DOHH2 (cell line): ENCODE results near the gene ZNF609.

Experiments
- H3F3A ChIP-seq: fragments of 200-600 bp; sonication (generic), shearing (Covaris generic); 2 replicates; pipeline ENCODE4 v1.6.0; 2016; ENCODE audit warnings: antibody characterized with exemption, mild to moderate bottlenecking; ENCODE audit not compliant: control insufficient read depth, insufficient read depth
- H3K27ac ChIP-seq: fragments of 200-600 bp; sonication (generic); 2 replicates; pipeline ENCODE4 v1.5.1; 2014; ENCODE audit warnings: low read depth, mild to moderate bottlenecking, low read length, moderate library complexity
- H3K27me3 ChIP-seq: fragments of 200-600 bp; sonication (generic); 2 replicates; pipeline ENCODE4 v1.6.1; 2014; ENCODE audit warnings: mild to moderate bottlenecking, low read length, mixed read lengths; ENCODE audit not compliant: control insufficient read depth
- H3K36me3 ChIP-seq: fragments of 200-600 bp; sonication (generic); 2 replicates; pipeline ENCODE4 v1.6.1; 2014; ENCODE audit warnings: mild to moderate bottlenecking, low read length, moderate library complexity, mixed read lengths; ENCODE audit not compliant: control insufficient read depth
- H3K4me1 ChIP-seq: fragments of 200-600 bp; sonication (generic); 2 replicates; pipeline ENCODE4 v1.6.1; 2014; ENCODE audit warnings: mild to moderate bottlenecking, low read length, mixed read lengths; ENCODE audit not compliant: control insufficient read depth
- H3K4me2 ChIP-seq: fragments of 200-600 bp; sonication (generic); 2 replicates; pipeline ENCODE4 v1.6.0; 2014; ENCODE audit warnings: mild to moderate bottlenecking, low read length, moderate library complexity
- H3K4me3 ChIP-seq: fragments of 200-600 bp; sonication (generic); 2 replicates; pipeline ENCODE4 v1.5.1; 2014; ENCODE audit warnings: mild to moderate bottlenecking, low read length, mixed read lengths
- H3K79me2 ChIP-seq: fragments of 200-600 bp; sonication (generic); 2 replicates; pipeline ENCODE4 v1.6.1; 2014; ENCODE audit warnings: mild to moderate bottlenecking, low read length, mixed read lengths; ENCODE audit not compliant: control insufficient read depth
- H3K9me2 ChIP-seq: fragments of 200-600 bp; sonication (generic); replicated peaks from 2 replicates; pipeline ENCODE4 v1.6.1; 2014; ENCODE audit warnings: mild to moderate bottlenecking, low read length, mixed read lengths; ENCODE audit not compliant: control insufficient read depth
- H3K9me3 ChIP-seq: fragments of 200-600 bp; sonication (generic); 2 replicates; pipeline ENCODE4 v1.6.1; 2014; ENCODE audit warnings: antibody characterized with exemption, low read length, mixed read lengths; ENCODE audit not compliant: control insufficient read depth, insufficient read depth
- H4K20me1 ChIP-seq: fragments of 200-600 bp; sonication (generic); 2 replicates; pipeline ENCODE4 v1.6.0; 2014; ENCODE audit warnings: low read depth, mild to moderate bottlenecking, antibody characterized with exemption, low read length, moderate library complexity; ENCODE audit not compliant: control insufficient read depth, insufficient read depth
- EZH2phosphoT487 ChIP-seq: fragments of 200-600 bp; sonication (generic); IDR thresholded peaks from 2 replicates; pipeline ENCODE4 v1.6.1; 2017; ENCODE audit warnings: borderline replicate concordance, mild to moderate bottlenecking, antibody characterized with exemption, low read length, moderate library complexity, mixed read lengths
- TF ChIP-seq, protein P1 (sequence below): fragments of 200-600 bp; sonication (generic); IDR thresholded peaks from one replicate; pipeline ENCODE4 v1.5.1; 2014; ENCODE audit warnings: antibody characterized with exemption, mild to moderate bottlenecking, low read depth, low read length; ENCODE audit not compliant: poor library complexity, severe bottlenecking

ZNF609 gene

DNA sequence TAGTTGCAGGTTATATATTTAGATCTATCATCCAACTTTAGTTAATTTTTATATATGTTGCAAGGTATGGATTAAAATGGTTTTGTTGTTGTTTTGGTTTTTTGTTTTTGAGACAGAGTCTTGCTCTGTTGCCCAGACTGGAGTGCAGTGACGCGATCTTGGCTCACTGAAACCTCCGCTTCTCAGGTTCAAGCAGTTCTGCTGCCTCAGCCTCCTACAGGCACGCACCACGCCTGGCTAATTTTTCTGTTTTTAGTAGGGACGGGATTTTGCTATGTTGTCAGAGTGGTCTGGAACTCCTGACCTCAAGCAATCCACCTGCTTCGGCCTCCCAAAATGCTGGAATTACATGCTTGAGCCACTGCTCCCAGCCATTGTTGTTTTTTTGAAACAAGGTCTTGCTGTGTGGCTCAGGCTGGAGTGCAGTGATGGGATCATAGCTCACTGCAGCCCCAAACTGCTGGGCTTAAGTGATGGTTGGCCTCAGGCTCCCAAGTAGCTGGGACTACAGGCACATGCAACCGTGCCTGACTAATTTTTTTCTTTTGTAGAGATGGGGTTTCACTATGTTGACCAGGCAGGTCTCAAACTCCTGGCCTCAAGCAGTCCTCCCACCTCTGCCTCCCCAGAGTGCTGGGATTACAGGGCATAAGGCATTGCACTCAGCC, 92.0 kb downstream of the ZNF609 start:
- no peaks in the 10 kb centered on the region for H3K36me3 ChIP-seq
- H3K9me3 ChIP-seq: no peaks in the 10 kb centered on the region
- H3F3A ChIP-seq: peaks cover 11% of the 10 kb centered on the region
- H3K4me1 ChIP-seq: peaks cover 40% of the 10 kb centered on the region
- peaks cover 76% of the 10 kb centered on the region for H3K79me2 ChIP-seq
- TF ChIP-seq, protein P1, sequence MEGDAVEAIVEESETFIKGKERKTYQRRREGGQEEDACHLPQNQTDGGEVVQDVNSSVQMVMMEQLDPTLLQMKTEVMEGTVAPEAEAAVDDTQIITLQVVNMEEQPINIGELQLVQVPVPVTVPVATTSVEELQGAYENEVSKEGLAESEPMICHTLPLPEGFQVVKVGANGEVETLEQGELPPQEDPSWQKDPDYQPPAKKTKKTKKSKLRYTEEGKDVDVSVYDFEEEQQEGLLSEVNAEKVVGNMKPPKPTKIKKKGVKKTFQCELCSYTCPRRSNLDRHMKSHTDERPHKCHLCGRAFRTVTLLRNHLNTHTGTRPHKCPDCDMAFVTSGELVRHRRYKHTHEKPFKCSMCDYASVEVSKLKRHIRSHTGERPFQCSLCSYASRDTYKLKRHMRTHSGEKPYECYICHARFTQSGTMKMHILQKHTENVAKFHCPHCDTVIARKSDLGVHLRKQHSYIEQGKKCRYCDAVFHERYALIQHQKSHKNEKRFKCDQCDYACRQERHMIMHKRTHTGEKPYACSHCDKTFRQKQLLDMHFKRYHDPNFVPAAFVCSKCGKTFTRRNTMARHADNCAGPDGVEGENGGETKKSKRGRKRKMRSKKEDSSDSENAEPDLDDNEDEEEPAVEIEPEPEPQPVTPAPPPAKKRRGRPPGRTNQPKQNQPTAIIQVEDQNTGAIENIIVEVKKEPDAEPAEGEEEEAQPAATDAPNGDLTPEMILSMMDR: no peak
- no peak for TF ChIP-seq EZH2phosphoT487
- H3K4me3 ChIP-seq: peak overlapping the region; percentile 28
- no peak overlapping the region for H3K27ac ChIP-seq
- H3K27me3 ChIP-seq: no peaks in the 10 kb centered on the region
- no peaks in the 10 kb centered on the region for H3K9me2 ChIP-seq
- 0 out of 2 replicates have a peak, but pooled peaks cover 6% of the 10 kb centered on the region for H4K20me1 ChIP-seq
- peak overlapping the region; percentile 38 for H3K4me2 ChIP-seq

GRCh38 chr15:64558460-64559179, 98.2 kb downstream of the ZNF609 start:
- Histone ChIP-seq H3K4me1 (peaks cover 48% of the 10 kb centered on the region), H3K4me2 (no peak overlapping the region), H3F3A (peaks cover 18% of the 10 kb centered on the region), H4K20me1 (no peaks in the 10 kb centered on the region), H3K9me3 (no peaks in the 10 kb centered on the region), H3K27me3 (no peaks in the 10 kb centered on the region), H3K36me3 (no peaks in the 10 kb centered on the region; the same call in 1 of the 2 replicates), H3K4me3 (no peak overlapping the region), H3K79me2 (peaks cover 80% of the 10 kb centered on the region), H3K27ac (no peak overlapping the region), H3K9me2 (no peaks in the 10 kb centered on the region)
- TF ChIP-seq, protein P1: no peak
- no peak for TF ChIP-seq EZH2phosphoT487

DNA sequence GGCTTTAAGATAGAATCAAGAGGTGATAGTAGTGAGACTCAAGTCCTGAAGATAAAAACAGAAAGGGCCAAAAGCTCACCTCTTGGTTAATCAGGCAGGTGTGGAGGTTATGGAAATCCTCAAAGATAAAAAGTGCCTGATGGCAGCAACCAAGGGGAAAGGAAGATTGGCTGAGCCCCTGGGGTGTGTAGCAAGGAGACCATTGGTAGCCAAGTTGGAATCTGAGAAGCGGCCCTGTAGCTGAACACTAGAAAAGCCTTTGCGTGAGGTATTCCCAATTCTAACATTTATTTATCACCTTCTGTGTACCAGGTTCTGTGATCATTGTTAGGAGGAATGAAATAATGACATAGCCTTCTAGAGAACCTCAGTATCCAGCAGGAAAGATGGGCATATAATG, 98.9 kb downstream of the ZNF609 start:
- H3K4me2 ChIP-seq: no peak overlapping the region
- H3K4me3 ChIP-seq: no peak overlapping the region
- no peaks in the 10 kb centered on the region for H3K9me2 ChIP-seq
- no peaks in the 10 kb centered on the region for H3K9me3 ChIP-seq
- H4K20me1 ChIP-seq: no peaks in the 10 kb centered on the region
- no peak for TF ChIP-seq EZH2phosphoT487
- TF ChIP-seq, protein P1: no peak
- H3K4me1 ChIP-seq: peaks cover 54% of the 10 kb centered on the region
- no peaks in the 10 kb centered on the region for H3K27me3 ChIP-seq
- H3K36me3 ChIP-seq: no peaks in the 10 kb centered on the region; the same call in 1 of the 2 replicates
- peaks cover 80% of the 10 kb centered on the region for H3K79me2 ChIP-seq
- no peak overlapping the region for H3K27ac ChIP-seq
- peaks cover 20% of the 10 kb centered on the region for H3F3A ChIP-seq
